ENCODE results near the gene ATXN1.

Gene ATXN1

DNA sequence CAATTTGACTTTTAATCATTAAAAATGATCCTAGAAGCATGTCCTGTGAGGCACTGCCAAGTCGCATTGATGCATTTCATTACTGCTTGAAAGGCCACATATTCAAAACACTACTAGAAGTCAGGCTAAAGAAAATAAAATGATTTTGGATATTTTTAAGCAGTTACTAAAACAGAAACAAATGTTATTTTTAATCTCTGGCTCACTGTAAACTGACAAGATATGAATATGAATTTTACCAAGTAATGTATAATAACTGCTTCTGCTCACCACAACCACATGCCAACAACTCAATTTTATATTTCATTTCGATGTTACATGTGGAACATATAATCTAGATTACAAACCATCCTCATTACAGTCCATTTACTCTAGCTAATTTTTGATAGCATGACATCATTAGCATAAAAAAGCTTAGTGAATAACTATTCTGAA, 90.6 kb downstream of the ATXN1 start:
- no peak for DNase-seq

- DNase-seq: no peak
These were observed 91.1 kb downstream of the ATXN1 start for GRCh38 chr6:16670183-16670582.

DNA sequence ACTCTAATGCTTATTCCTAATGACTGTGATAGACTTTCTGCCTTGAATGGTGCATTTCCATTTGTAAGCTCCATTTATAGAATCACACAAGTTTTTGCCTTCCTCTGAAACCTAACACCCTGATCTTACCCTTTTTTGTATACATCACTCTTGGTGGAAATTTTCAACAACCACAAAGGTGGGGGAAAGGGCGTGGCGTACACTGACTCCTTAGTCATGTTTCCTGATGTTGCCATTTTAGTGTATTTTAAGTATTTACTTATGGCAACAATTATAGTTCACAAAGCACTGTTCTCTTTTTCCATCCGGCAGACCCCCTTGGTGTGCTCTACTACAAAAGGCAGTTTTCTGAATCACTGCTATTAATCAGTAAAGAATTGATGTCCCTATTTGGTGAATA, 92.0 kb downstream of the ATXN1 start:
- peak; percentile 72 for DNase-seq

DNA sequence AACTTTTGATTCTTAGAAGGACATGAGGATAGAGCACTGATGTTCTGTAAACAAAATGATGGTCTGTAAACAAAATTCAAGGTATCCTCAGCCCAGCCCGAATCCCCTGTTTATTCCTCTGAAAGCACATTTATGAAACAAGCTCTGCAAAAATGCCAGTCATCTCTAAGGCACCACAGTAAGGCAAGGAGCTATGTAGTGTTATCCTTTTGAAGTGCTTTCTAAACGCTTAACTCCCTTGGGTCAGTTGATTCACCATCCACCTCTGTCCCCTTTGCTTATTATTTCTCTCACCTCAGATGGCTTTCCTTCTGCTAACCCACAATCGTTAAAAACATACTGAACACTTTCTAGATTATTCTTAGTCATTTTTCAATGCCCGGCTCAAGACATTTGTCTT, 93.8 kb downstream of the ATXN1 start:
- no peak for DNase-seq

DNA sequence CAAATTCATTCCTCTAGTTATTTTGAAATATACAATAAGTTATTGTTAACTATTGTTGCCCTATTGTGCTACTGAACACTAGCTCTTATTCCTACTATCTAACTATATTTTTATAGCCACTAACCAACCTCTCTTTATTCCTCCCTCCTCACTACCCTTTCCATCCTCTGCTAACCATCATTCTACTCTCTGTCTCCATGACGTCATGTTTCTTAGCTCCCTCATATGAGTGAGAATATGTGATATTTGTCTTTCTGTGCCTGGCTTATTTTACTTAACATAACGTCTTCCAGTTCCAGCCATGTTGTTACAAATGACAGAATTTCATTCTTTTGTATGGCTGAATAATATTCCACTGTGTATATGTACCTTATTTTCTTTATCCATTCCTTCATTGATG, 95.3 kb downstream of the ATXN1 start:
- no peak for DNase-seq

DNA sequence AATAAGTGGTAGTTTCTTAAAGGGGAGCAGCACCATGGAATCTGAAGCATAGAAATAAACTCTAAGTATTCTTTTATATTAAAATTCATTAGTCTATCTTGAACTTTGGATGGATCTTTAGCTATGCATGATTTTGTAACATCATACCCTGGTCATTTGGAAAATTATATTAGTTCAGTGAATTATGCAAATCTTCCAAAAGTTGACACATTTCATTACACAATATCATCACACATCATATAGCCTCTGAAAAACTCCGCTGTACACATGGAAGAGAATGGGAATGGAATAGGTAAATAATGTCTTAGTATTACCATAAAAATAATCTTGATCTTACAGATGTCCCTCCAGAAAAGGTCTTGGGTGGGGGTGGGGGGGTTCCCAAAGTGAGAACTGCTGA, 96.1 kb downstream of the ATXN1 start:
- no peak for DNase-seq

DNA sequence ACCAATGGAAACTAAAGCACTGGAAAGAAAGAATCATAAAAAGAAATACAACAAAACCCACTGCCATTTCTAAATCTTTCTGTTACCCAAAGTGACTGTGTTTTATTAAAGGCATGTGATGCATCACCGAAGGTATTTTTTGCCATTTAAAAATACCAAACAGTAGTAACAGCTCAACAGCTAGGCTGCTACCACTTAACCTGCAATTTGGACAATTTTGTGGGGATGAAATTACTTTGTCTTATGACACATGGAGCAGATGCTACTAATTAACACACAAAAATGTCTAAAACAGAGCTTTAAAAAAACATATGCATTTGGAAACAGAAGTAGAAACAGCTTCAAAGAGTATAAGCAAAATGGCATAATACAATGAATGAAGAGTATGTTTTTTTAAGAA, 97.4 kb downstream of the ATXN1 start:
- peak; percentile 36 for DNase-seq

- no peak for DNase-seq
These were observed 101.1 kb downstream of the ATXN1 start for GRCh38 chr6:16660157-16660497.

DNA sequence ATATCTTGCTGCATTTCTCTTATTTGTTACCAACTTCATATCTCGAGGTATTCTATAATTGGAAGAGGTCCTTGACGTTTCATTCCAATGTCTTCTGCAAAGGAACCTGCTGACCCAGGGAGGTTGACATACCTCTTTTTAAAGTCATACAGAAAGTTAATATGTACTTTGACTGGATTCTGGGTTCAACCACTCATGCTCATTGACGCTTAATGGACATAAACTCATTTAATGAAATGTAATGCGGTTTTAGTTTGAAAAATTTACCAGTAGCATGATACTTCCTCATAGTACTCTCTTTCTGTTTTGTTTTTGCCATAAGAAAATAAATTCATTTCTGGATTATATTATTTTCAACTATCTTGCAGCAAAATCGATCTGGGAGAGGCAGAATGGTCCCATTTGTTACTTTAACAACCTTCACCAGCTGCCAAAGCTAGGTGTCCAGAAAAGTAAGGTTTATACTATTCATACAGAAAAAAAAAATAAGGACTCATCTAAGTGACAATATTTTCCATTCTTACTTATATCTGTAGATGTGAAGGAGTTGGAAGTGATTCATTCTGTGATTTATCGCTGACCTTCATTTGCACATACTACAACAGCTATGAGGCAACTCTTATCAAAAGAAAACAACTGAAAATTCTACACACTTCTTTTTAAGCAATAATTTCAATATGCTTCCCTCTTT, 101.6 kb downstream of the ATXN1 start:
- no peak for DNase-seq

- no peak for DNase-seq
These were observed 102.8 kb downstream of the ATXN1 start for GRCh38 chr6:16658348-16659034.

DNA sequence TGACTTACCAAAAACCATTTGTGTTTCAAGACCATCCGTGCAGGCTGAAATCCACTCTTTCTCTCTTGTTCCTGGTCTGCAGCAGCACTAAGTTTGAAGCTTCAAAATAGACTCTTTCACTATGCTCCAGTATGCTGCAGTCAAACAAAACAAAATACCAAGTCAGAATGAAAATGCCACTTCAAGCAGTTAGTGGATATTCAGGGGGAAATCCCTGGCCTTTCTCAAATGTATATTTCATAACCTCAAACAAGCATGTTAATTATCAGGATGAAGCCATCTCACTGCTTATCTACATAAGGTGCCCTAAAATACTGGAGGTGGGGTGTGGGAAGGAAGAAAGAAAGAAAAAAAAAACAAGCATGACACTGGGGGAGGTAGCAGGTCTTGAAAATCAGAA, 103.5 kb downstream of the ATXN1 start:
- no peak for DNase-seq

DNA sequence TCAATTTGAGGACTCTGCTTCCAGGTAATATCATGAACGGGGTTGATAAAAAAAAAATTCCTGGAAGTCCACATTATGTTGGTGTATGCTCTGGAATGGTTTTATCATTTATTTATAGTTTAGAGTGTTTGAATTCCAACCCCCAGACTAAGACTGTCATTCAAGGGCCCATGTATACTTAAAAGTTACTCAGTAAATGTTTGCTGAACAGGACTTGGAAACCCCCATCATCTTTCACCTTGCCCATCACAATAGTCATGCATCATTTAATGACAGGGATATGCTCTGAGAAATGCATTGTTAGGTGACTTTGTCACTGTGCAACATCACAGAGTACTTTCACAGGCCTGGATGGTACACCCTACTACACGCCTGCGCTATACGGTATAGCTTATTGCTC, 104.8 kb downstream of the ATXN1 start:
- no peak for DNase-seq

DNA sequence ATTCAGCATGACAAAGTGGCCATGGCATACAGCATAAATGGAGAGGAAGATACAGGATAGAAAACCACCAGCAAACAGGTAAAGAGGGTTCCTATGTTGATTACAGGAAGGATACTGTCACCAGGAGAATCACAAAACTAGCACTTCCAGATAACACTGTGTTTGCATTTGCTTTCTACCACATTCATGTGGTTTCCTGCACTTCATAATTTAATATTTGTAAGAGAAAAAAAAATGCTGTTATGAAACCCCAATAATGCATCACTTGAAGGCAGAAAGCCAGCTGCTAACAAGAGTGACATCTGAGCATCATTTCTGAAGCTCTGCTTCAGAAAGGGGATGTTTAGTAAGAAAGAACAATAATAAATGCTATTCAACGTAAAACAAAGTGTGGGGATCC, 106.6 kb downstream of the ATXN1 start:
- DNase-seq: no peak

- no peak for DNase-seq
These were observed 108.0 kb downstream of the ATXN1 start for GRCh38 chr6:16653226-16653625.

DNA sequence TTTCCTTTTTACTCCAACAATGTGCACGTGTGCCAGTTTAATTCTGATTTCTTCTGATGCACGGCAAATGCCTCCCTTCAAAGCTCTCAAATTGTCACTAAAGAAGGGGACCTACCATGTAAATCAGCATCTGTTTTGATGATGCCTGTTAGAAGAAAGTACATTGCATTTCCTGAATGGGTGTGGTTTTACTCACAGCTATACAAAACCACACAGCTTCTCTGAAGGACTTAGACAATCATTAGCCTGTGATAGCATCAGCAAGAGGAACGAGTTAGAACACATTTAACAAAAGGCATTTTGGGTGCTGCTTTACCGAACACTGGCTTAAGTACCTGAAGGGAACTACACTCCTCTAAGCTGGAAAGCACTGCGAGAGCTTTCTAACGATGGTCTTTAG, 109.4 kb downstream of the ATXN1 start:
- no peak for DNase-seq

DNA sequence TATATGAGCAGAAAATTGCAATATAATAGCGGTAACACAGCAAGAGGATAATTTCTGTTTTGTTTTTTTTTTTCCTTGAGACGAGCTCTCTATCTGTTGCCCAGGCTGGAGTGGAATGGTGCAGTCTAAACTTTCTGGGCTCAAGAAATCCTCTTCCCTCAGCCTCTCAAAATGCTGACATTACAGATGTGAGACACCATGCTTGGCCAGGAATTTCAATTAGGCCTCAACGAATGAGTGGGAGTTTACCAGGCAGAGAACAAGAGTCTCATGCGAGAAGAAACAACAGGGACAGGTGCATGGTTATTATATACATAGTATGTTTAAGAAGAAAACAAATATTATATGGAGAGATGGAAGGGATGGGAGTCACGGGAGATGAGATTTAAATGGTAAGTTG, 111.4 kb downstream of the ATXN1 start:
- DNase-seq: no peak

- no peak for DNase-seq
These were observed 112.0 kb downstream of the ATXN1 start for GRCh38 chr6:16649241-16649640.

GRCh38 chr6:16648003-16648402, 113.3 kb downstream of the ATXN1 start:
- no peak for DNase-seq

DNA sequence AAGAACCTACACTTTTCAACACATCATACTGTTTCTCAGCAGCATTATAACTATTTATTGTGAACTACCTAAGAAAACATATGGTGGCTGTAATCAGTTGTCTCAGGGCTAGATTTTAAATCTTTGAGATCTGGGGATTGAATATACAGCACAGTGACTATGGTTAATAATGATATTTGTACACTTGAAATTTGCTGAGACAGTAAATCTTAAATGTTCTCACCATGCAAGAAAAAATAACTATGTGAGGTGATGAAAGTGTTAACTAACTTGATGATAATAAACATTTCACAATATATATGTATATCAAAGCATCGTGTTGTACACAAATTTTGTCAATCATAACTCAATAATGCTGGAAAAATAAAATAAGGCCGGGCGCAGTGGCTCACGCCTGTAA, 113.8 kb downstream of the ATXN1 start:
- no peak for DNase-seq

- DNase-seq: no peak
These were observed 116.6 kb downstream of the ATXN1 start for GRCh38 chr6:16644540-16645250.

DNA sequence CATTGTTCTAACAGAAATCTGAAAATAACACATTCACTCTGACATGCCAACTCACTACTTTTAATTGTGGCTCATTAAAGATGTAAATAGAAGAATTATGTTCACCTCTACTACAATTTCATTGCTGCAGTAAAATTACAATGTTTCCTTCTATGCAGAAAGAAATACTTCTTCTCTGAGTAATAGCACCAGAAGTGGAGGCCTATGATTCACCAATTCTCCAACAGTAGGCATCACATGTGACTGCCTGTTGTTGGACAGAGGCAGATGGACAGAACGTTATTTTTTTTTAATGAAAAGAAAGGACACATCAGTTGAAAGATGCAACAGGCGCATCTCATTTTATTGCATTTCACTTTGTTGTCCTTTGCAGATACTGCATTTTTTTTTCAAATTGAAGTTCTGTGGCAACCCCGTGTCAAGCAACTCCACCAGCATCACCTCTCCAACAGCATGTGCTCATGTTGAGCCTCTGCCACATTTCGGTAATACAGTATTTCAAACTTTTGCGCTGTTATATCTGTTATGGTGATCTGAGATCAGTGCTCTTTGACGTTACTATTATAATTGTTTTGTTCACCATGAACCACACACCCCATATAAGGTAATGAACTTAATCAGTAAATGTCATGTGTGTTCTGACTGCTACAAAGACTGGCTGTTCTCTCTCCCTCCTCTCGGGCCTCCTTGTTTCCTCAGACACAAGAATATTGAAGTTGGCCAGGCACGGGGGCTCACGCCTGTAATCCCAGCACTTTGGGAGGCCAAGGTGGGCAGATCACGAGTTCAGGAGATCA, 121.4 kb downstream of the ATXN1 start:
- DNase-seq: no peak

- no peak for DNase-seq
These were observed 123.6 kb downstream of the ATXN1 start for GRCh38 chr6:16637635-16638034.

DNA sequence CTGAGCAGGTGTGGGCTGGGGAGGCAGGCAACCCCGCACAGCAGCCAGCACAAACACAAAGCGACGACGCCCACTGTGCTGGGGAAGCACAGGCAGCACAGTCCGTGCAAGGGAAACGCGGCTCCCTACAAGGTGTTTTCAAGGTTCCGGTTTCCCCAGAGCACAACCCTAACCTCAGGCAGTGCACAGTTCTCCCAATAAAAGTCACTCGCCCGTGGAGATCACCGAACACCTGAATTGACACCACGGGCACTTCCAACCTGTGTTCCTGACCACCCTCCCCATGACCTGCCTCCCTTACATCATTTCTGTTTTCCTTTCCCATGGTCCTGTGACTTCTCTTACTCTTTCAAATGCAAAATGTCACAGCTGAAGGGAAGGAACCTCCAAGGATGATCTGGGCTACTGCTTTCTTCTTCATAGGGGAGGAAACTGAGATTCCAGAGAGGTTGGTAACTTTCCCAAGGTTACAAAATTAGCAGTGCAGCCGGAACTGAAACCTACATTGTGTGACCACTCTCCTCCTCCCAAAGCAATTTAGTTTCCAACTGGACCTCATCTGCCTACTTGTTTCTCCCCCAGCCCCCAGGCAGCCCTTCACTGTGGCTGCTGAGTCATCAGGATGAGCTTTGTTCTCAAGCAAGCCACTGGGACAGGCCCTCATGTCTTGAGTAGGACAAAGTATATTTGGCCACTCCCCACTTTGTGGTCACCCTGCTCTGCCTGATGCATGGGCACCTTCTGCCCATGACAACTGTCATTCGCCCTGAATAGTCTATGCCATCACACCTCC, 125.3 kb downstream of the ATXN1 start:
- DNase-seq: no peak

Measured in NCI-H69 (cell line).